GM23338 (cell line): ENCODE measurements around the gene ZNF610. TPM values are rescaled to one million over a fixed set of nuclear protein-coding genes. Genes with fewer than 3 reads are reported as not detected.

Experiments
- ATAC-seq: fragments of 200-7000 bp; cut with Tn5 transposase; 3 replicates; pipeline ENCODE4 v1.9.1; 2020
- DNase-seq: peaks from one replicate; pipeline ENCODE4 v3.0.0-alpha.2; 2015; ENCODE audit warnings: low spot score
- H2AFZ ChIP-seq: fragments of 200-600 bp; sonication (generic); 2 replicates; pipeline ENCODE4 v1.8.0; 2016; ENCODE audit warnings: antibody characterized with exemption, mild to moderate bottlenecking, moderate library complexity
- H3F3A ChIP-seq: fragments of 200-600 bp; sonication (generic); replicated peaks from 2 replicates; pipeline ENCODE4 v1.8.0; 2017; ENCODE audit warnings: antibody characterized with exemption, mixed run types, low read depth
- H3K27ac ChIP-seq: fragments of 200-600 bp; sonication (generic); 2 replicates; pipeline ENCODE4 v1.6.1; 2016; ENCODE audit warnings: low read depth
- H3K27me3 ChIP-seq: fragments of 200-600 bp; sonication (generic); 2 replicates; pipeline ENCODE4 v1.8.0; 2016; ENCODE audit warnings: mild to moderate bottlenecking, mixed run types, moderate library complexity; ENCODE audit not compliant: insufficient read depth
- H3K36me3 ChIP-seq: fragments of 200-600 bp; sonication (generic); 2 replicates; pipeline ENCODE4 v1.8.0; 2016; ENCODE audit warnings: mild to moderate bottlenecking; ENCODE audit not compliant: insufficient read depth
- H3K4me1 ChIP-seq: fragments of 200-600 bp; sonication (generic); 2 replicates; pipeline ENCODE4 v1.8.0; 2016; ENCODE audit warnings: mild to moderate bottlenecking, moderate library complexity; ENCODE audit not compliant: insufficient read depth
- H3K4me2 ChIP-seq: fragments of 200-600 bp; sonication (generic); 2 replicates; pipeline ENCODE4 v1.7.1; 2017; ENCODE audit warnings: mixed run types
- H3K4me3 ChIP-seq: fragments of 200-600 bp; sonication (generic); 2 replicates; pipeline ENCODE4 v1.6.1; 2016; ENCODE audit warnings: mixed run types
- H3K79me2 ChIP-seq: fragments of 200-600 bp; sonication (generic); replicated peaks from 2 replicates; pipeline ENCODE4 v1.8.0; 2017; ENCODE audit warnings: mild to moderate bottlenecking; ENCODE audit not compliant: insufficient read depth
- H3K9me2 ChIP-seq: fragments of 200-600 bp; sonication (generic); 2 replicates; pipeline ENCODE4 v1.8.0; 2017; ENCODE audit not compliant: insufficient read depth
- H4K20me1 ChIP-seq: fragments of 200-600 bp; sonication (generic); replicated peaks from 2 replicates; pipeline ENCODE4 v1.8.0; 2017; ENCODE audit warnings: mild to moderate bottlenecking; ENCODE audit not compliant: insufficient read depth
- H3K27ac Mint-ChIP-seq: 2 replicates; pipeline ENCODE4 v1.8.0; 2020; ENCODE audit warnings: inconsistent platforms, mild to moderate bottlenecking, moderate library complexity, mixed read lengths
- H3K27me3 Mint-ChIP-seq: 3 replicates; pipeline ENCODE4 v1.8.0; 2022; ENCODE audit warnings: low read depth, mild to moderate bottlenecking, moderate library complexity, mixed read lengths, inconsistent platforms; ENCODE audit not compliant: insufficient read depth, poor library complexity
- H3K36me3 Mint-ChIP-seq: 3 replicates; pipeline ENCODE4 v1.8.0; 2021; ENCODE audit warnings: low read depth, mild to moderate bottlenecking, inconsistent platforms, moderate library complexity, mixed read lengths
- H3K4me1 Mint-ChIP-seq: 3 replicates; pipeline ENCODE4 v1.8.0; 2020; ENCODE audit warnings: mild to moderate bottlenecking, inconsistent platforms, mixed read lengths
- H3K4me3 Mint-ChIP-seq: 3 replicates; pipeline ENCODE4 v1.8.0; 2021; ENCODE audit warnings: moderate library complexity, mild to moderate bottlenecking, inconsistent platforms, mixed read lengths
- H3K9me3 Mint-ChIP-seq: 3 replicates; pipeline ENCODE4 v1.8.0; 2020; ENCODE audit warnings: moderate library complexity, mild to moderate bottlenecking, inconsistent platforms, mixed read lengths
- CREB1 ChIP-seq: fragments of 250-450 bp; sonication (Bioruptor Pico); IDR thresholded peaks from 2 replicates; pipeline ENCODE4 v1.5.0; 2020; ENCODE audit warnings: low read depth, mild to moderate bottlenecking, moderate library complexity
- CTCF ChIP-seq, 2 experiments: fragments of 200-600 bp in 1 of 2; sonication (generic) in 1 of 2; conservative IDR thresholded peaks; 2 replicates each; pipeline versions ENCODE4 v1.5.1 to v1.6.1; 2016 to 2017; ENCODE audit warnings: antibody characterized with exemption in 2 of 2, low read depth in 2 of 2, mild to moderate bottlenecking in 2 of 2, moderate library complexity in 1 of 2
- JUNB ChIP-seq: IDR thresholded peaks from one replicate; pipeline ENCODE4 v1.6.1; 2016; ENCODE audit warnings: antibody characterized with exemption; ENCODE audit not compliant: unreplicated experiment
- NANOG ChIP-seq: IDR thresholded peaks from 2 replicates; pipeline ENCODE4 v1.6.1; 2016; ENCODE audit warnings: antibody characterized with exemption, borderline replicate concordance
- STAT1 ChIP-seq: IDR thresholded peaks from one replicate; pipeline ENCODE4 v1.6.1; 2016; ENCODE audit warnings: antibody characterized with exemption; ENCODE audit not compliant: unreplicated experiment
- ZNF114 ChIP-seq: fragments of 250-450 bp; sonication (Bioruptor Pico); IDR thresholded peaks from 2 replicates; pipeline ENCODE4 v1.5.0; 2020; ENCODE audit warnings: mild to moderate bottlenecking, moderate library complexity
- ZNF331 ChIP-seq: fragments of 250-450 bp; sonication (Bioruptor Pico); IDR thresholded peaks from 2 replicates; pipeline ENCODE4 v1.5.0; 2020; ENCODE audit warnings: low read depth, mild to moderate bottlenecking, moderate library complexity
- polyA plus RNA-seq: library from polyadenylated mRNA; unstranded; fragments of >200 nt; fragmentation: Nextera tagmentation; extraction: Ambion mirVana; gene quantifications from 2 replicates; pipeline ENCODE4 v1.2.1, GENCODE V29; 2016
- total RNA-seq: library from RNA; depleted of rRNA; stranded (reverse); fragments of >200 nt; shearing (Covaris generic); gene quantifications from 2 replicates; pipeline ENCODE4 v1.2.3, GENCODE V29; 2014
- TF ChIP-seq, protein P1 (sequence below): IDR thresholded peaks from 2 replicates; pipeline ENCODE4 v1.6.1; 2016; ENCODE audit warnings: antibody characterized with exemption
- TF ChIP-seq, protein P2 (sequence below): IDR thresholded peaks from one replicate; pipeline ENCODE4 v1.6.1; 2018; ENCODE audit warnings: antibody characterized with exemption; ENCODE audit not compliant: unreplicated experiment
- TF ChIP-seq, protein P3 (sequence below): fragments of 250-450 bp; sonication (Bioruptor Pico); IDR thresholded peaks from 2 replicates; pipeline ENCODE4 v1.5.0; 2020; ENCODE audit warnings: mild to moderate bottlenecking, moderate library complexity

Gene ZNF610
- total and polyA plus RNA-seq, 2 experiments from 2014 or later: 4.7 to 6.3 TPM

- peaks cover 78% of the 10 kb centered on the region for H3K36me3 Mint-ChIP-seq
- H3K4me3 Mint-ChIP-seq: peak overlapping the region; percentile 96
- peak overlapping the region; percentile 79 for H3K4me2 ChIP-seq
- H4K20me1 ChIP-seq: no peaks in the 10 kb centered on the region; the same call in 1 of the 2 replicates
- 0 out of 2 replicates have a peak, but pooled peaks cover 4% of the 10 kb centered on the region for H3K4me1 ChIP-seq
- peaks cover 4% of the 10 kb centered on the region; the same call in 1 of the 3 replicates for H3K4me1 Mint-ChIP-seq
- H2AFZ ChIP-seq: no peak overlapping the region; the same call in 1 of the 2 replicates
- DNase-seq (no peak), ATAC-seq (no peak)
- H3K4me3 ChIP-seq: peak overlapping the region; percentile 68
- H3K9me3 Mint-ChIP-seq: peaks cover 72% of the 10 kb centered on the region
- H3K79me2 ChIP-seq: peaks cover 20% of the 10 kb centered on the region
- no peaks in the 10 kb centered on the region for H3F3A ChIP-seq
- H3K27ac Mint-ChIP-seq: peak overlapping the region; percentile 99
- peak overlapping the region; percentile 93 for H3K27ac ChIP-seq
- TF ChIP-seq STAT1 (no peak), ZNF114 (CRISPR knock-in tag) (no peak), CTCF (conservative IDR thresholded peaks at IDR 0.05; ENCODE audit: low read depth in 2 of 2) (no peak), CREB1 (CRISPR knock-in tag) (no peak), ZNF331 (CRISPR knock-in tag) (no peak), NANOG (no peak), JUNB (no peak)
- TF ChIP-seq, protein P1, sequence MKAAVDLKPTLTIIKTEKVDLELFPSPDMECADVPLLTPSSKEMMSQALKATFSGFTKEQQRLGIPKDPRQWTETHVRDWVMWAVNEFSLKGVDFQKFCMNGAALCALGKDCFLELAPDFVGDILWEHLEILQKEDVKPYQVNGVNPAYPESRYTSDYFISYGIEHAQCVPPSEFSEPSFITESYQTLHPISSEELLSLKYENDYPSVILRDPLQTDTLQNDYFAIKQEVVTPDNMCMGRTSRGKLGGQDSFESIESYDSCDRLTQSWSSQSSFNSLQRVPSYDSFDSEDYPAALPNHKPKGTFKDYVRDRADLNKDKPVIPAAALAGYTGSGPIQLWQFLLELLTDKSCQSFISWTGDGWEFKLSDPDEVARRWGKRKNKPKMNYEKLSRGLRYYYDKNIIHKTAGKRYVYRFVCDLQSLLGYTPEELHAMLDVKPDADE: no peak
- TF ChIP-seq, protein P2, sequence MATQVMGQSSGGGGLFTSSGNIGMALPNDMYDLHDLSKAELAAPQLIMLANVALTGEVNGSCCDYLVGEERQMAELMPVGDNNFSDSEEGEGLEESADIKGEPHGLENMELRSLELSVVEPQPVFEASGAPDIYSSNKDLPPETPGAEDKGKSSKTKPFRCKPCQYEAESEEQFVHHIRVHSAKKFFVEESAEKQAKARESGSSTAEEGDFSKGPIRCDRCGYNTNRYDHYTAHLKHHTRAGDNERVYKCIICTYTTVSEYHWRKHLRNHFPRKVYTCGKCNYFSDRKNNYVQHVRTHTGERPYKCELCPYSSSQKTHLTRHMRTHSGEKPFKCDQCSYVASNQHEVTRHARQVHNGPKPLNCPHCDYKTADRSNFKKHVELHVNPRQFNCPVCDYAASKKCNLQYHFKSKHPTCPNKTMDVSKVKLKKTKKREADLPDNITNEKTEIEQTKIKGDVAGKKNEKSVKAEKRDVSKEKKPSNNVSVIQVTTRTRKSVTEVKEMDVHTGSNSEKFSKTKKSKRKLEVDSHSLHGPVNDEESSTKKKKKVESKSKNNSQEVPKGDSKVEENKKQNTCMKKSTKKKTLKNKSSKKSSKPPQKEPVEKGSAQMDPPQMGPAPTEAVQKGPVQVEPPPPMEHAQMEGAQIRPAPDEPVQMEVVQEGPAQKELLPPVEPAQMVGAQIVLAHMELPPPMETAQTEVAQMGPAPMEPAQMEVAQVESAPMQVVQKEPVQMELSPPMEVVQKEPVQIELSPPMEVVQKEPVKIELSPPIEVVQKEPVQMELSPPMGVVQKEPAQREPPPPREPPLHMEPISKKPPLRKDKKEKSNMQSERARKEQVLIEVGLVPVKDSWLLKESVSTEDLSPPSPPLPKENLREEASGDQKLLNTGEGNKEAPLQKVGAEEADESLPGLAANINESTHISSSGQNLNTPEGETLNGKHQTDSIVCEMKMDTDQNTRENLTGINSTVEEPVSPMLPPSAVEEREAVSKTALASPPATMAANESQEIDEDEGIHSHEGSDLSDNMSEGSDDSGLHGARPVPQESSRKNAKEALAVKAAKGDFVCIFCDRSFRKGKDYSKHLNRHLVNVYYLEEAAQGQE: no peak
- TF ChIP-seq, protein P3, sequence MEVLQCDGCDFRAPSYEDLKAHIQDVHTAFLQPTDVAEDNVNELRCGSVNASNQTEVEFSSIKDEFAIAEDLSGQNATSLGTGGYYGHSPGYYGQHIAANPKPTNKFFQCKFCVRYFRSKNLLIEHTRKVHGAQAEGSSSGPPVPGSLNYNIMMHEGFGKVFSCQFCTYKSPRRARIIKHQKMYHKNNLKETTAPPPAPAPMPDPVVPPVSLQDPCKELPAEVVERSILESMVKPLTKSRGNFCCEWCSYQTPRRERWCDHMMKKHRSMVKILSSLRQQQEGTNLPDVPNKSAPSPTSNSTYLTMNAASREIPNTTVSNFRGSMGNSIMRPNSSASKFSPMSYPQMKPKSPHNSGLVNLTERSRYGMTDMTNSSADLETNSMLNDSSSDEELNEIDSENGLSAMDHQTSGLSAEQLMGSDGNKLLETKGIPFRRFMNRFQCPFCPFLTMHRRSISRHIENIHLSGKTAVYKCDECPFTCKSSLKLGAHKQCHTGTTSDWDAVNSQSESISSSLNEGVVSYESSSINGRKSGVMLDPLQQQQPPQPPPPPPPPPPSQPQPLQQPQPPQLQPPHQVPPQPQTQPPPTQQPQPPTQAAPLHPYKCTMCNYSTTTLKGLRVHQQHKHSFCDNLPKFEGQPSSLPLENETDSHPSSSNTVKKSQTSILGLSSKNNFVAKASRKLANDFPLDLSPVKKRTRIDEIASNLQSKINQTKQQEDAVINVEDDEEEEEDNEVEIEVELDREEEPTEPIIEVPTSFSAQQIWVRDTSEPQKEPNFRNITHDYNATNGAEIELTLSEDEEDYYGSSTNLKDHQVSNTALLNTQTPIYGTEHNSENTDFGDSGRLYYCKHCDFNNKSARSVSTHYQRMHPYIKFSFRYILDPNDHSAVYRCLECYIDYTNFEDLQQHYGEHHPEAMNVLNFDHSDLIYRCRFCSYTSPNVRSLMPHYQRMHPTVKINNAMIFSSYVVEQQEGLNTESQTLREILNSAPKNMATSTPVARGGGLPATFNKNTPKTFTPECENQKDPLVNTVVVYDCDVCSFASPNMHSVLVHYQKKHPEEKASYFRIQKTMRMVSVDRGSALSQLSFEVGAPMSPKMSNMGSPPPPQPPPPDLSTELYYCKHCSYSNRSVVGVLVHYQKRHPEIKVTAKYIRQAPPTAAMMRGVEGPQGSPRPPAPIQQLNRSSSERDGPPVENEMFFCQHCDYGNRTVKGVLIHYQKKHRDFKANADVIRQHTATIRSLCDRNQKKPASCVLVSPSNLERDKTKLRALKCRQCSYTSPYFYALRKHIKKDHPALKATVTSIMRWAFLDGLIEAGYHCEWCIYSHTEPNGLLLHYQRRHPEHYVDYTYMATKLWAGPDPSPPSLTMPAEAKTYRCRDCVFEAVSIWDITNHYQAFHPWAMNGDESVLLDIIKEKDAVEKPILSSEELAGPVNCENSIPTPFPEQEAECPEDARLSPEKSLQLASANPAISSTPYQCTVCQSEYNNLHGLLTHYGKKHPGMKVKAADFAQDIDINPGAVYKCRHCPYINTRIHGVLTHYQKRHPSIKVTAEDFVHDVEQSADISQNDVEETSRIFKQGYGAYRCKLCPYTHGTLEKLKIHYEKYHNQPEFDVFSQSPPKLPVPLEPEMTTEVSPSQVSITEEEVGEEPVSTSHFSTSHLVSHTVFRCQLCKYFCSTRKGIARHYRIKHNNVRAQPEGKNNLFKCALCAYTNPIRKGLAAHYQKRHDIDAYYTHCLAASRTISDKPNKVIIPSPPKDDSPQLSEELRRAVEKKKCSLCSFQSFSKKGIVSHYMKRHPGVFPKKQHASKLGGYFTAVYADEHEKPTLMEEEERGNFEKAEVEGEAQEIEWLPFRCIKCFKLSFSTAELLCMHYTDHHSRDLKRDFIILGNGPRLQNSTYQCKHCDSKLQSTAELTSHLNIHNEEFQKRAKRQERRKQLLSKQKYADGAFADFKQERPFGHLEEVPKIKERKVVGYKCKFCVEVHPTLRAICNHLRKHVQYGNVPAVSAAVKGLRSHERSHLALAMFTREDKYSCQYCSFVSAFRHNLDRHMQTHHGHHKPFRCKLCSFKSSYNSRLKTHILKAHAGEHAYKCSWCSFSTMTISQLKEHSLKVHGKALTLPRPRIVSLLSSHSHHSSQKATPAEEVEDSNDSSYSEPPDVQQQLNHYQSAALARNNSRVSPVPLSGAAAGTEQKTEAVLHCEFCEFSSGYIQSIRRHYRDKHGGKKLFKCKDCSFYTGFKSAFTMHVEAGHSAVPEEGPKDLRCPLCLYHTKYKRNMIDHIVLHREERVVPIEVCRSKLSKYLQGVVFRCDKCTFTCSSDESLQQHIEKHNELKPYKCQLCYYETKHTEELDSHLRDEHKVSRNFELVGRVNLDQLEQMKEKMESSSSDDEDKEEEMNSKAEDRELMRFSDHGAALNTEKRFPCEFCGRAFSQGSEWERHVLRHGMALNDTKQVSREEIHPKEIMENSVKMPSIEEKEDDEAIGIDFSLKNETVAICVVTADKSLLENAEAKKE (CRISPR knock-in tag): no peak
- peaks cover 11% of the 10 kb centered on the region for H3K27me3 Mint-ChIP-seq
- H3K9me2 ChIP-seq: no peaks in the 10 kb centered on the region
- no peaks in the 10 kb centered on the region for H3K27me3 ChIP-seq
- peaks cover 43% of the 10 kb centered on the region for H3K36me3 ChIP-seq
Observed at GRCh38 chr19:52370341-52370710, 34.3 kb downstream of the ZNF610 start.
